NT2/D1 (cell line): ENCODE results near the gene PPFIBP1.

Experiments used
- SUZ12 ChIP-seq: IDR thresholded peaks from 2 replicates; pipeline ENCODE4 v1.6.1; 2011; ENCODE audit not compliant: insufficient read length, insufficient read depth; ENCODE audit errors: extremely low read depth
- ZNF274 ChIP-seq: IDR thresholded peaks from 2 replicates; pipeline ENCODE4 v1.6.1; 2011; ENCODE audit warnings: mild to moderate bottlenecking, low read depth, low read length

GRCh38 chr12:27680619-27681018, 156.6 kb downstream of the PPFIBP1 start:
- TF ChIP-seq ZNF274: no peak
- no peak for TF ChIP-seq SUZ12
